ENCODE measurements around the gene DTX3.

DNA sequence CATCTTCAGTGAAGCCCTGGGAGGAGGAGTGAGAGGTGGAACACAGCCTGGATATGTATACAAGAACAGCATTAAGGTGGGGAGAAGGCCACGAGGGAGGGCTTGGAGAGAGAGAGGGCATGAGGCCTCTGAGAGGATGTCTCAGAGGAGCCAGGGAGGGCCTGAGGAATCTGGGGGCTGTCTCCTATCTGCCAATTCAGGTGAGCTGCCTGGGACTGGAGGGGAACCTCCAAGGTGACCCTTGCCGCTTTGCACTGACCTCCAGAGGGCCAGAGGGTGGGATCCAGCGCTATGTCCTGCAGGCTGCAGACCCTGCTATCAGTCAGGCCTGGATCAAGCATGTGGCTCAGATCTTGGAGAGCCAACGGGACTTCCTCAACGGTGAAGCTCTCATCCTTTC, 11.0 kb downstream of the DTX3 start:
- TF ChIP-seq, protein P1, sequence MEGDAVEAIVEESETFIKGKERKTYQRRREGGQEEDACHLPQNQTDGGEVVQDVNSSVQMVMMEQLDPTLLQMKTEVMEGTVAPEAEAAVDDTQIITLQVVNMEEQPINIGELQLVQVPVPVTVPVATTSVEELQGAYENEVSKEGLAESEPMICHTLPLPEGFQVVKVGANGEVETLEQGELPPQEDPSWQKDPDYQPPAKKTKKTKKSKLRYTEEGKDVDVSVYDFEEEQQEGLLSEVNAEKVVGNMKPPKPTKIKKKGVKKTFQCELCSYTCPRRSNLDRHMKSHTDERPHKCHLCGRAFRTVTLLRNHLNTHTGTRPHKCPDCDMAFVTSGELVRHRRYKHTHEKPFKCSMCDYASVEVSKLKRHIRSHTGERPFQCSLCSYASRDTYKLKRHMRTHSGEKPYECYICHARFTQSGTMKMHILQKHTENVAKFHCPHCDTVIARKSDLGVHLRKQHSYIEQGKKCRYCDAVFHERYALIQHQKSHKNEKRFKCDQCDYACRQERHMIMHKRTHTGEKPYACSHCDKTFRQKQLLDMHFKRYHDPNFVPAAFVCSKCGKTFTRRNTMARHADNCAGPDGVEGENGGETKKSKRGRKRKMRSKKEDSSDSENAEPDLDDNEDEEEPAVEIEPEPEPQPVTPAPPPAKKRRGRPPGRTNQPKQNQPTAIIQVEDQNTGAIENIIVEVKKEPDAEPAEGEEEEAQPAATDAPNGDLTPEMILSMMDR (IDR thresholded peaks at IDR 0.05): no peak
- TF ChIP-seq POLR2A (IDR thresholded peaks at IDR 0.05): no peak

Measured in body of pancreas (tissue), 4 donors.